ENCODE results near the gene HSF4.

DNA sequence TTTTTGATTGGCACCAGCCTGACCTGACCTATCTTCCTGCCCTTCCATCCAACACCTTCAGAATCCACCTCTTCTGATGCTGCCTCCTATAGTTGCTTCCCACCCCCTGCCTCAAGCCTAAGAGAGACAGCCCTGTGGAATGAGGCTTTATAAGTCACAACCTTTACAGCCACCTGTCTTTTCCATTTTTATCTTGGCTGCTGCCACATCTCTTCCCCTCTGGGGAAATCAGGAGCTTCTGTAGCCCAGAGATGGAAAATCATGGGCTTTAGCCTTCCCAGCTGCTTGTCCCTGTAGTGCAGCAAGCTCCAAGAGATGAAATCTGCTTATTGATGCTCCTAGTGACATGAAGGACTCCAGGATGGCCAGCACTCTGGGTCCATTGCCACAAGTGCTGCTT lies 36.1 kb upstream of the HSF4 start:
- TF ChIP-seq, protein P1, sequence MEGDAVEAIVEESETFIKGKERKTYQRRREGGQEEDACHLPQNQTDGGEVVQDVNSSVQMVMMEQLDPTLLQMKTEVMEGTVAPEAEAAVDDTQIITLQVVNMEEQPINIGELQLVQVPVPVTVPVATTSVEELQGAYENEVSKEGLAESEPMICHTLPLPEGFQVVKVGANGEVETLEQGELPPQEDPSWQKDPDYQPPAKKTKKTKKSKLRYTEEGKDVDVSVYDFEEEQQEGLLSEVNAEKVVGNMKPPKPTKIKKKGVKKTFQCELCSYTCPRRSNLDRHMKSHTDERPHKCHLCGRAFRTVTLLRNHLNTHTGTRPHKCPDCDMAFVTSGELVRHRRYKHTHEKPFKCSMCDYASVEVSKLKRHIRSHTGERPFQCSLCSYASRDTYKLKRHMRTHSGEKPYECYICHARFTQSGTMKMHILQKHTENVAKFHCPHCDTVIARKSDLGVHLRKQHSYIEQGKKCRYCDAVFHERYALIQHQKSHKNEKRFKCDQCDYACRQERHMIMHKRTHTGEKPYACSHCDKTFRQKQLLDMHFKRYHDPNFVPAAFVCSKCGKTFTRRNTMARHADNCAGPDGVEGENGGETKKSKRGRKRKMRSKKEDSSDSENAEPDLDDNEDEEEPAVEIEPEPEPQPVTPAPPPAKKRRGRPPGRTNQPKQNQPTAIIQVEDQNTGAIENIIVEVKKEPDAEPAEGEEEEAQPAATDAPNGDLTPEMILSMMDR (IDR thresholded peaks at IDR 0.05; ENCODE audit: insufficient read depth, low read length, poor library complexity, severe bottlenecking), result no peak
- TF ChIP-seq EZH2phosphoT487 (conservative IDR thresholded peaks at IDR 0.05; ENCODE audit: low read length), result no peak

Data from SU-DHL-6 (cell line).